Tibial nerve (tissue), 4 donors: ENCODE results near the gene DNAJB1. TPM values are rescaled to one million over a fixed set of nuclear protein-coding genes. Genes with fewer than 3 reads are reported as not detected.

ENCODE experiments used
- DNase-seq, 2 donors: peaks; one replicate each; pipeline ENCODE4 v3.0.0-alpha.2; 2019; ENCODE audit warnings: low spot score in 2 of 2
- H3K27ac ChIP-seq, 4 donors: fragments of 200-600 bp; sonication (generic) in 3 of 4; one replicate each; pipeline ENCODE4 v1.5.1; 2017 to 2019; ENCODE audit warnings: mild to moderate bottlenecking in 1 of 4
- H3K27me3 ChIP-seq, 2 donors: fragments of 200-600 bp; sonication (generic) in 1 of 2; one replicate each; pipeline versions ENCODE4 v1.5.1 to v1.6.0; 2017 to 2019
- H3K36me3 ChIP-seq, 3 donors: fragments of 200-600 bp; sonication (generic); one replicate each; pipeline ENCODE4 v1.5.1; 2018 to 2019
- H3K4me1 ChIP-seq, 4 donors: fragments of 200-600 bp; sonication (generic) in 3 of 4; one replicate each; pipeline ENCODE4 v1.5.1; 2017 to 2019
- H3K4me3 ChIP-seq, 4 donors: fragments of 200-600 bp; sonication (generic) in 3 of 4; one replicate each; pipeline ENCODE4 v1.5.1; 2017 to 2019; ENCODE audit warnings: mild to moderate bottlenecking in 1 of 4, moderate library complexity in 1 of 4
- H3K9me3 ChIP-seq, 4 donors: fragments of 200-600 bp; sonication (generic) in 3 of 4; one replicate each; pipeline ENCODE4 v1.5.1; 2017 to 2019
- CTCF ChIP-seq, 5 experiments: fragments of 200-600 bp in 3 of 5; fragments of 450-650 bp in 2 of 5; sonication (generic) in 3 of 5; IDR thresholded peaks; one replicate each; pipeline ENCODE4 v1.5.1; 2016 to 2019; ENCODE audit warnings: antibody characterized with exemption in 5 of 5, mild to moderate bottlenecking in 3 of 5, moderate library complexity in 2 of 5
- EP300 ChIP-seq, 2 donors: sonication (generic); formaldehyde crosslinking; IDR thresholded peaks; one replicate each; pipeline ENCODE4 v1.6.1; 2017; ENCODE audit warnings: antibody characterized with exemption in 2 of 2, mild to moderate bottlenecking in 1 of 2
- POLR2A ChIP-seq, 2 donors: fragments of 450-650 bp; IDR thresholded peaks; one replicate each; pipeline ENCODE4 v1.6.1; 2017; ENCODE audit warnings: antibody characterized with exemption in 2 of 2, mild to moderate bottlenecking in 2 of 2, moderate library complexity in 2 of 2
- WGBS, 2 donors: methylation state at CpG; one replicate each; pipeline ENCODE4 v1.1.5; 2018; 5-methylcytosine and 5-hydroxymethylcytosine counted together
- total RNA-seq, 4 donors: library from RNA; depleted of rRNA; stranded (reverse); fragments of >200 nt; gene quantifications; one replicate each; pipeline ENCODE4 v1.1.0, GENCODE V29; 2016

The DNAJB1 gene
- total RNA-seq, 4 donors from 2014 or later = 48.9 to 132 (median 73.9) TPM

GRCh38 chr19:14528419-14529253, 10.4 kb upstream of the DNAJB1 start:
- no peaks in the 10 kb centered on the region for H3K36me3 ChIP-seq
- no peaks in the 10 kb centered on the region for H3K9me3 ChIP-seq
- DNase-seq = no peak
- H3K4me3 ChIP-seq = peak overlapping the region; percentile 55 to 82 (median 65)
- H3K27ac ChIP-seq = peak overlapping the region; percentile 72 to 97 (median 89)
- WGBS, 2 donors = 36 to 39% methylated on average over 39 of the region's 39 CpGs
- no peak for TF ChIP-seq CTCF (IDR thresholded peaks at IDR 0.05)
- no peak for TF ChIP-seq EP300 (IDR thresholded peaks at IDR 0.05)
- H3K4me1 ChIP-seq = peaks cover 0 to 42% (median 10%) of the 10 kb centered on the region in 4 donors
- no peaks in the 10 kb centered on the region for H3K27me3 ChIP-seq

- TF ChIP-seq EP300 (IDR thresholded peaks at IDR 0.05) = no peak
- no peak for TF ChIP-seq POLR2A (IDR thresholded peaks at IDR 0.05)
- no peak for TF ChIP-seq CTCF (IDR thresholded peaks at IDR 0.05)
- 56 to 61% methylated on average over 4 of the region's 4 CpGs for WGBS, 2 donors
- Histone ChIP-seq H3K27me3 (no peaks in the 10 kb centered on the region), H3K4me1 (peaks cover 0 to 22% (median 10%) of the 10 kb centered on the region in 4 donors), H3K9me3 (no peaks in the 10 kb centered on the region), H3K27ac (no peak overlapping the region), H3K36me3 (no peaks in the 10 kb centered on the region), H3K4me3 (no peak overlapping the region)
- DNase-seq = no peak
Measured at GRCh38 chr19:14526423-14526822, 8.2 kb upstream of the DNAJB1 start.

GRCh38 chr19:14525729-14526128, 7.5 kb upstream of the DNAJB1 start:
- DNase-seq = no peak
- peaks cover 0 to 15% (median 6%) of the 10 kb centered on the region in 4 donors for H3K4me1 ChIP-seq
- H3K9me3 ChIP-seq = no peaks in the 10 kb centered on the region
- TF ChIP-seq EP300 (IDR thresholded peaks at IDR 0.05) = no peak
- TF ChIP-seq CTCF (IDR thresholded peaks at IDR 0.05) = no peak
- TF ChIP-seq POLR2A (IDR thresholded peaks at IDR 0.05) = no peak
- H3K27me3 ChIP-seq = no peaks in the 10 kb centered on the region
- WGBS, 2 donors = 58 to 63% methylated on average over 6 of the region's 6 CpGs
- no peak overlapping the region for H3K27ac ChIP-seq
- no peaks in the 10 kb centered on the region for H3K36me3 ChIP-seq
- no peak overlapping the region for H3K4me3 ChIP-seq

- DNase-seq = no peak
- 87 to 90% methylated on average over 4 of the region's 4 CpGs for whole genome bisulfite sequencing, 2 donors
- Histone ChIP-seq H3K36me3 (peaks cover 0 to 9% (median 7%) of the 10 kb centered on the region in 3 donors), H3K27ac (peak overlapping the region in 3 of 4 donors; percentile 95 to 100 (median 100)), H3K4me1 (peaks cover 2 to 33% (median 24%) of the 10 kb centered on the region in 4 donors), H3K27me3 (no peaks in the 10 kb centered on the region), H3K9me3 (no peaks in the 10 kb centered on the region), H3K4me3 (no peak overlapping the region)
- TF ChIP-seq CTCF (IDR thresholded peaks at IDR 0.05) = no peak
- TF ChIP-seq EP300 (IDR thresholded peaks at IDR 0.05) = no peak
- TF ChIP-seq POLR2A (IDR thresholded peaks at IDR 0.05) = no peak
Measured at GRCh38 chr19:14520543-14520942, 2.3 kb upstream of the DNAJB1 start.

GRCh38 chr19:14519860-14520407, 1.7 kb upstream of the DNAJB1 start:
- Histone ChIP-seq H3K9me3 (no peaks in the 10 kb centered on the region), H3K27ac (peak overlapping the region; percentile 95 to 100 (median 100)), H3K27me3 (no peaks in the 10 kb centered on the region), H3K4me1 (peaks cover 2 to 39% (median 30%) of the 10 kb centered on the region in 4 donors), H3K4me3 (no peak overlapping the region), H3K36me3 (peaks cover 0 to 15% (median 13%) of the 10 kb centered on the region in 3 donors)
- 33 to 43% methylated on average over 2 of the region's 2 CpGs for WGBS, 2 donors
- DNase-seq = no peak
- TF ChIP-seq EP300 (IDR thresholded peaks at IDR 0.05) (no peak), CTCF (IDR thresholded peaks at IDR 0.05) (no peak), POLR2A (IDR thresholded peaks at IDR 0.05) (no peak)
